ENCODE measurements around the gene TNNC2.

DNA sequence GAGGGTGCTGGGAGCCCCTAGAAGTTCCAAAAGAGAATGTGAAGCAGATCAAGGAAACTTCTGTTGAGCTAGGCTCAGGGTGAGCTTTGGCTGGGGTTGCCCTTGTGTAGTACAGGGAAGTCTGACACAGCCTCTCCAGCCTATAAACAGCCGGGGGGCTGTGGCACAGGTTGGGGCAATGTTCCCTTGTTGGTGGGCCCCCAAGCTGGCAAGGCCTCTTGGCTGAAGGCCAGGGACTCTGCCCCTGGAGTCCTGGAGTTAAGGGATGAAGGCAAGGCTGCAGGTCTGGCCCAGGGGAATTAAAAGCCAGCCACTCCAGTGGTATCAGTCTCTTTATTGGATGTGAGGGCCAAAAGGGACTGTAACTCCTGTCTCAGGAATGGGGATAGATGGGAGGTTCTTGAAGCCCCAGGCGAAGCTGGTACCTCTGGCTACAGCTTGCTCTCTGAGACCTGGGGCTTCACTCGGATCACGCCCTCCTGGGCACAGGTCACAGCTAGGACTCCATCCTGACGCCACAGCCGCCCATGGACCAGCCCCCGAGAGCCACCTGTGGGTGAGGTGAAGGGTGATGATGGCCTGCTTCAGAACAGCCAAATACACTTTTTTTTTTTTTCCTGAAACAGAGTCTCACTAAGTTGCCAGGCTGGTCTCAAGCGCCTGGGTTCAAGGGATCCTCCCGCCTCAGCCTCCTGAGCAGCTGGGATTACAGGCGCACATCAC is 14.5 kb upstream of the TNNC2 start:
- TF ChIP-seq POU5F1 (IDR thresholded peaks at IDR 0.05; ENCODE audit: low read depth, low read length) (no peak), POLR2A (IDR thresholded peaks at IDR 0.05; ENCODE audit: control extremely low read depth in 1 of 2, low read depth in 2 of 2, low read length in 2 of 2) (no peak), GTF2F1 (IDR thresholded peaks at IDR 0.05; ENCODE audit: borderline replicate concordance, low read depth, low read length) (no peak), EP300 (IDR thresholded peaks at IDR 0.05; ENCODE audit: borderline replicate concordance in 1 of 2, low read depth in 2 of 2, low read length in 2 of 2) (no peak), TBP (IDR thresholded peaks at IDR 0.05; ENCODE audit: low read depth, low read length) (no peak), CREB1 (IDR thresholded peaks at IDR 0.05) (no peak), CBX8 (IDR thresholded peaks at IDR 0.05; ENCODE audit: borderline replicate concordance, low read depth, low read length) (no peak), MAFK (IDR thresholded peaks at IDR 0.05; ENCODE audit: low read depth, low read length) (no peak), JUN (IDR thresholded peaks at IDR 0.05; ENCODE audit: low read depth, low read length) (no peak), HDAC2 (IDR thresholded peaks at IDR 0.05; ENCODE audit: borderline replicate concordance in 1 of 2, low read depth in 2 of 2, low read length in 2 of 2) (no peak), USF2 (IDR thresholded peaks at IDR 0.05; ENCODE audit: low read length) (no peak), EZH2 (IDR thresholded peaks at IDR 0.05; ENCODE audit: low read depth, low read length, severe bottlenecking) (no peak), TAF1 (IDR thresholded peaks at IDR 0.05; ENCODE audit: low read depth, low read length) (no peak)
- TF ChIP-seq, protein P1, sequence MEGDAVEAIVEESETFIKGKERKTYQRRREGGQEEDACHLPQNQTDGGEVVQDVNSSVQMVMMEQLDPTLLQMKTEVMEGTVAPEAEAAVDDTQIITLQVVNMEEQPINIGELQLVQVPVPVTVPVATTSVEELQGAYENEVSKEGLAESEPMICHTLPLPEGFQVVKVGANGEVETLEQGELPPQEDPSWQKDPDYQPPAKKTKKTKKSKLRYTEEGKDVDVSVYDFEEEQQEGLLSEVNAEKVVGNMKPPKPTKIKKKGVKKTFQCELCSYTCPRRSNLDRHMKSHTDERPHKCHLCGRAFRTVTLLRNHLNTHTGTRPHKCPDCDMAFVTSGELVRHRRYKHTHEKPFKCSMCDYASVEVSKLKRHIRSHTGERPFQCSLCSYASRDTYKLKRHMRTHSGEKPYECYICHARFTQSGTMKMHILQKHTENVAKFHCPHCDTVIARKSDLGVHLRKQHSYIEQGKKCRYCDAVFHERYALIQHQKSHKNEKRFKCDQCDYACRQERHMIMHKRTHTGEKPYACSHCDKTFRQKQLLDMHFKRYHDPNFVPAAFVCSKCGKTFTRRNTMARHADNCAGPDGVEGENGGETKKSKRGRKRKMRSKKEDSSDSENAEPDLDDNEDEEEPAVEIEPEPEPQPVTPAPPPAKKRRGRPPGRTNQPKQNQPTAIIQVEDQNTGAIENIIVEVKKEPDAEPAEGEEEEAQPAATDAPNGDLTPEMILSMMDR (IDR thresholded peaks at IDR 0.05; ENCODE audit: control extremely low read depth in 1 of 3, insufficient read depth in 1 of 3, low read depth in 1 of 3, low read length in 3 of 3), result no peak

Measured in H1 (cell line).